ENCODE results near the gene SEZ6.

Gene SEZ6

DNA sequence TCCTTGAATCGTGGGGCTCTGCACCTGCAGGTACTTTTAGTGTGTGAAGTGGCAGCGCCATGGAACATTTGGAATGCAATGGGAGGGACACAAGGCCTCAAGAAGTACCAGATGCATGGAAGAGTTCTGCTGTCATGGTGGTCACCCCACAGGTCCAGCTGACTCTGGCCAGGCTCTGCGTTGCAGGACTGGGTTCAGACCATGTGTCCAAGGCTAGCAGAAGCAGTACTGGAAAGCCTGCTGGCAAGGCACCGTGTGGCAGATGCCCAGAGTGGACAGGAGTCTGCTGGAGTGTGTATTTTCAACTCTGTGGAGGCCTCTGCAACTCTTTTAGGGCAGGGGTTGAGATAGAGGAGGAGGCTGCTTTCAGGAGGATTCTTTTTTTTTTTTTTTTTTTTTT, 39.2 kb upstream of the SEZ6 start:
- no peaks in the 10 kb centered on the region for H3K36me3 ChIP-seq (ENCODE audit: control insufficient read depth, insufficient read depth, low read length)
- H3K27me3 ChIP-seq (ENCODE audit: control insufficient read depth, insufficient read depth, low read length): no peaks in the 10 kb centered on the region
- no peak overlapping the region for H3K4me3 ChIP-seq (ENCODE audit: low read depth, low read length)
- peaks cover 10% of the 10 kb centered on the region for H3K4me1 ChIP-seq
- no peak for TF ChIP-seq CTCF (IDR thresholded peaks at IDR 0.05)
- no peak overlapping the region for H3K4me2 ChIP-seq (ENCODE audit: low read length)
- no peaks in the 10 kb centered on the region for H3K9me3 ChIP-seq (ENCODE audit: control insufficient read depth, low read length)
- H2AFZ ChIP-seq: no peak overlapping the region
- H3K27ac ChIP-seq: no peak overlapping the region
- H3K79me2 ChIP-seq: no peaks in the 10 kb centered on the region
- H3K9ac ChIP-seq: no peak overlapping the region

DNA sequence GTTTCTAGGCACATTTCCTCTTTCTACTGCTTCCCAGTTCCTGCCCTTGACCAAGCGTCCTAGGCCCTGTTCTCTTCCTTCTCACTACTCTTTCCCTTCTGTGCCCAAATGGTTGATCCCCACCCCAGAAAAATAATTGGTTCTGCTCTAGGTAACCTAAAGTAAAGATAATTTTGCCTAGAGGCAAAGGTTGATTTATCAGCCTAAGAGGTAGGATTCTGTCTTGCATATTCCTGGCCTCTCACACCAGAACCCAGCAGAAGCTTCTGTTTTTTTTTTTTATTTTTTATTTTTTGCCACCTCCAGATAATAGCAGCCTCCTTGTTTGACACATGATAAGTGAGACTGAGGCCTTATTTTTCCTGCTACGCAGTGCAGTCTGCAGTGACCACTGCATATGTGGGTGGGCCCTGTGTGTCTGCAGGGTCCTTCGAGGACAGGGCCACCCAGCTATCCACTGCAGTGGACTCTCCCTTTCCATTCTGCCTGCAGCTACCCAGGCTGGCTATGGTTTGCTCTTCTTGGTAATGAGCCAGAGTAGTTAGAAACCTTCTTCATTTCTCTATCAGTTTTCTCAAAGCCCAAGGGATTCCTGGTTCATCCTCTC, 37.8 kb upstream of the SEZ6 start:
- TF ChIP-seq CTCF (IDR thresholded peaks at IDR 0.05): no peak
- H3K79me2 ChIP-seq: no peaks in the 10 kb centered on the region
- H3K36me3 ChIP-seq (ENCODE audit: control insufficient read depth, insufficient read depth, low read length): no peaks in the 10 kb centered on the region
- H3K4me3 ChIP-seq (ENCODE audit: low read depth, low read length): no peak overlapping the region
- H3K27me3 ChIP-seq (ENCODE audit: control insufficient read depth, insufficient read depth, low read length): no peaks in the 10 kb centered on the region
- no peaks in the 10 kb centered on the region for H3K9me3 ChIP-seq (ENCODE audit: control insufficient read depth, low read length)
- H3K4me1 ChIP-seq: peaks cover 7% of the 10 kb centered on the region
- no peak overlapping the region for H3K9ac ChIP-seq
- no peak overlapping the region for H3K4me2 ChIP-seq (ENCODE audit: low read length)
- no peak overlapping the region for H2AFZ ChIP-seq
- H3K27ac ChIP-seq: no peak overlapping the region

DNA sequence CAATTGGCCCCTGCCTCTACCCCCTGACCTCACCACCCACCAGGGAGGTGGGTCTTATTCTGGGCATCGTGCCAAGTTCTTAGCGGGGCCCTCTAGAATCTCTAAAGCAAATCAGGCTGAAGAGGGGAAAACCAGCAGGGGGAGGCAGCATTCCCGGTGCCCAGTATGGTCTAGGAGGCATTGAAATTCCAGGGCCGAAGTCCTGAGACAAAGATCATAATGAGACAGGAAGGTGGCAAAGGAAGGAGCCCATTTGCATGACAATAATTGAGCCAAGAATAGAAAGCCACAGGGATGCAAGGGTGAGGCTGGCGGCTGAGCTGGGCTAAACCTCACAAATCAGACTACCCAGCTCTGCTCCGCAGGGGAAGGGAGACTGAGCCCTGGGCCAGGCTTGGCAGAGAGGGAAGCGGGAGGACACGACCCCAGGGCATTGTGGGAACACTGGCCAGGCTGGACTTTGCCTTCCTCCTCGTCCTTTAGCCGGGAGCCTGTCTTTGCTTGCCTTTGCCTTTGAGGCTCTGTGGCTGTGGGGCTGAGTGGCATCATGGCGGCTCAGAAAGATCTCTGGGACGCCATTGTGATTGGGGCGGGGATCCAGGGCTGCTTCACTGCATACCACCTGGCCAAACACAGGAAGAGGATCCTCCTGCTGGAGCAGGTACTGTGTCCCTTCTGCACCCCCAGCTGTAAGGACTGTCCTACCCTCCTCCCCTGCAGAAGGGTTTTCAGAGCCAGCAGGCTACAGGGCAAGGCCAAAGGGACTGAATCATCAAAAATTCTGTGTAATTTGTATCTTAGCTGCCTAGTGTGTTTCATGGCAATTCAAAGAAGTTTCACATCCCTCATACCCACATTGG, 37.1 kb upstream of the SEZ6 start, which contains the start of gene PIPOX:
Gene PIPOX, plus strand, starts transcription at position 463 of the 860 bp plus-strand sequence. Its CDS starts 85 bp downstream, at position 548.
- Histone ChIP-seq H3K4me3 (ENCODE audit: low read depth, low read length) (no peak within 1 kb of the TSS), H3K27ac (no peak within 1 kb of the TSS), H3K4me1 (no peaks in the 10 kb centered on the region), H3K4me2 (ENCODE audit: low read length) (peak within 1 kb of the TSS; percentile 14), H3K9ac (no peak within 1 kb of the TSS), H3K27me3 (ENCODE audit: control insufficient read depth, insufficient read depth, low read length) (no peaks in the 10 kb centered on the region), H3K79me2 (no peaks in the 10 kb centered on the region), H3K36me3 (ENCODE audit: control insufficient read depth, insufficient read depth, low read length) (no peaks in the 10 kb centered on the region), H3K9me3 (ENCODE audit: control insufficient read depth, low read length) (no peaks in the 10 kb centered on the region), H2AFZ (no peak within 1 kb of the TSS)
- TF ChIP-seq CTCF (IDR thresholded peaks at IDR 0.05): no peak

- no peaks in the 10 kb centered on the region for H3K9me3 ChIP-seq (ENCODE audit: control insufficient read depth, low read length)
- no peaks in the 10 kb centered on the region for H3K27me3 ChIP-seq (ENCODE audit: control insufficient read depth, insufficient read depth, low read length)
- no peak overlapping the region for H3K9ac ChIP-seq
- peak overlapping the region; percentile 14 for H3K4me2 ChIP-seq (ENCODE audit: low read length)
- H3K36me3 ChIP-seq (ENCODE audit: control insufficient read depth, insufficient read depth, low read length): no peaks in the 10 kb centered on the region
- no peak overlapping the region for H2AFZ ChIP-seq
- no peak for TF ChIP-seq CTCF (IDR thresholded peaks at IDR 0.05)
- H3K79me2 ChIP-seq: no peaks in the 10 kb centered on the region
- no peaks in the 10 kb centered on the region for H3K4me1 ChIP-seq
- H3K4me3 ChIP-seq (ENCODE audit: low read depth, low read length): no peak overlapping the region
- H3K27ac ChIP-seq: no peak overlapping the region
Measured at GRCh38 chr17:29042026-29042678, 36.3 kb upstream of the SEZ6 start.
